Epidermal melanocyte (primary cell): Measurements from ENCODE around the gene CAPN15.

ENCODE experiments used
- DNase-seq: peaks from one replicate; pipeline ENCODE4 v3.0.0; 2011; ENCODE audit warnings: low spot score; ENCODE audit not compliant: insufficient read length

CAPN15 gene

DNA sequence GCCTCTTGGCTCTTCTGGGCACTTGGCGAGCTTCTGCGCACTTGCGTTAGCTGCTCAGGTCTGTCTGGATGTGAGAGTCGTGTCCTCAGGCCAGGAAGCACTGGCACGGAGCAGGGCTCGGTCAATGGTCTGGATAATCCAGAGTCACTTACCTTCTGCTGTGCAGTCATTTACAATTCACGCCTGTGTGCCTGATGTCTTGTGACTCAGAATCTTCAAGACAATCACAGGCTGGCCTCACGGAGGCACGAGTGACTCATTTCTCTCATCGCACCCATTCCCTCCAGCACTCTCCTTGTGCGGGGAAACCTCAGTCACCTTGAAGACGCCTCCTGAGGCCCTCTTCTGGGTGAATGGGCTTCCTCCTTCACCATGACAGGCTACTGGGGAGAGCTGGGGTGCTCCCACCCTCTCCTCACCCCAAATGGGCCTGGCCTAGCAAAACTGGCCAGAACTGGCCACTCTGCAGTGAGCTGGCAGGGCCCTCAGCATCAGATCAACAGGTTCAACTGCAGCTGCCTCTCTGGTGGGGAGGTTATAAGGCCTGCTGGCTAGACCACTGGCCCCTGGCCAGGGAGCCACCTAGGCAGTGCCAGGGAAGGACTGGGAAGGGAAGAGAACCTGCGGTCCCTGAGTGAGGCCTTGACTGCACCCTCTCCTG lies 1.9 kb upstream of the CAPN15 start:
- no peak for DNase-seq

DNA sequence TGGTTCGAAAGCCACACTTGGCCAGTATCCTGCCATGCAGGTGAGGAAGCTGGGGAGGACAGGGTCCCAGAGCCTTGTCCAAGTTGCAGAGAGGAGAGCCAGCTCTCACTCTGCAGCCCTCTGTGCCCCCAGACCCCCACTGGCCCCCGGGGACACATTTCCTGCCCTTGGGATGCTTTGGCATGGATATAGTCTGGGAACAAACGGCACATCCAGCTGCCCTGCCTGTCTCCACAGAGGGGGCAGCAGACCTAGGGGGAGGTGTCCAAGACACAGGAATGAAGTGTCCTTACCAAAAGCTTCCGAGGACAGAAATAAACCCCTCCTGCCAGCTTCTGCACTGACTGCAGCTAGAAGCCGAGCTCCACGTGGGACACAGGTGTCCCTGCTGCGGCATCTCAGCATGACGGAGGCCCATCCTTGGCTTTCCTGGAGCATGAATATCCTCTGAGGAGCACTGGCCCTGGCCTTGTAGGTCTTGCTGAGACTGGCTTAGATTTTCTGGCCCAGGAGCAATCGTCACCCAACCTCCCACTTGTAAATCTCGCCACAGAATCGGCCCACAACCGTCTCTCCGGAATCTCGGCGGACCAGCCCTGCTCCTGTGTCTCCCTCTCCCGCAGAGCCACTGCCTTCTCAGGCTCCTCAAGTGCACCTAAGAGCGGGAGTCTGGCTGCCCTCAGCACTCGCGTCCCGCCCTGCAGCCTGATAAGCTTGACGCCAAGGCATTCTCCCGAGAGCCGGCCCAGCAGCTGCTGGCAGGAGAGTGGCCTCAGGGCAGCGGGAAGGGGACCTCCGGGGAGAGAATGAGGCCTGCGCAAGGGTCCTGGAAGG lies 1.1 kb upstream of the CAPN15 start:
- DNase-seq = no peak

DNA sequence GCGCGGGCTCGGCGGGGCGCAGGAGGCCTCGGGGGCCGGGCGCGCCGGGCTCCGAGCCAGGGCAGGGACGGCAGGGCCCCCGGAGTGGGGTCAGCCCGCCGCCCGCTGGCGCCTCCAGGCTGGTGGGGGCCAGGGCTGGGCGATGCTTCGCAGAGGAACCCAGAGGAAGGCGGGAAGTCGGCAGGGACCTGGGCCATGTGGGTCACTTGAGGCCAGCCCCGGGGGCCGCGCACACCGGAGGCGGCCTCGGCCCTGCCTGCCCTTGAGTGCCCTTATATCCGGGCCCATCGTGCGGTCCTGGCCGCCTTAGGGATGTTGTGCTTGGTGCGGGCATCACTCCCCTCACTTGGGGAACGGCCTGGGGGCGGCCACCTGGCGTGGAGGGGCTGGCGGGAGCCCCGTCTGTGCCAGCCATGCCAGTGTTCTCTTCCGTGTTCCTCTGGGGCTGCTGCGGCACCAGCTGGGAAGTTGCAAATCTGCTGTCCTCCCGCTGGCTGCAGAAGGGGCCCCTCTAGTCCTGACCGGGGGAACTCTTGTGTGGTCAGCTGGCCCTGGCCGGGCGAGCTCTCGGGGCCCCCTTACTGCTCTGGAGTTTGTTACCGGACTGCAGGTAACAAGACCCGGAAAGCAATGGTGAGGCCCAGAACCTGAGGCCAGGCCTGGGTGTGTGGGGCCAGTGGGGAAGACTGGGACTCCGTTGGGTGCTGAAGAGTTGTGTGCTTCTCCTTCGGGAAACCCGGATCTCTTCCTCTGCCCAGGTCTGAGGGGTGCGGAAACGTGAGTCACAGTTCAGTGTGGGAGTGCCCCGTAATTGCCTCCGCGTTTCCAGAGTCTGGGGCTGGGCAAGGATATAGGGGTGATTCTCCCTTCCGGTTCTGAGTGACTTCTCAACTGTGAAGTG lies 849 bp downstream of the CAPN15 start:
- no peak for DNase-seq

DNA sequence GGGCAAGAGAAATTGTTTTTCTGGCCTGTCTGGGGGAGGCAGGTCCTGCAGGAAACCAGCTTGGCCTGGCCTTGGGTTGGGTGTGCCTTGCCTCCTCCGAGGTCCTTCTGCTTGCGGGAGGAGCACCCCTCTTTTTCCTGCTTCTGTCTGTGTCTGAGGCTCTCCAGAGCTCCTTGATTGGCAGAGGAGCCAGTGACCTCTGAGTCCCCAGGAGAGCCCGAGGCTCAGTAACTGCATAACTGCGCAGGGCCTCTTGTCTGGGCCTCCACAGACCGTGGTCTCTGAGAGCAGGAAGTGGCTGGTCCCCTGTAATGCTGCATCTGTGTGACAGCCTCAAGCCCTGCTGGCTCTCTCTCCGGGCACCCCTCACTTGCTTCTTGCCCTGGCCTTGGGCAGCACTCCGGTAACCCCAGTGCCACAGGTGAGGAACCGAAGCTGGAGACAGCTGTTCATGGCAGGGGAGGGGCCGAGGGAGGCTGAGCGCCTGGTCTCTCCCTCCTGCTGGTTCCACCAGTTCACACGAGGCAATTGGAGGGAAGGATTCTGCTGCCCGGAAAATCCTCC lies 1.6 kb downstream of the CAPN15 start:
- DNase-seq = no peak

DNA sequence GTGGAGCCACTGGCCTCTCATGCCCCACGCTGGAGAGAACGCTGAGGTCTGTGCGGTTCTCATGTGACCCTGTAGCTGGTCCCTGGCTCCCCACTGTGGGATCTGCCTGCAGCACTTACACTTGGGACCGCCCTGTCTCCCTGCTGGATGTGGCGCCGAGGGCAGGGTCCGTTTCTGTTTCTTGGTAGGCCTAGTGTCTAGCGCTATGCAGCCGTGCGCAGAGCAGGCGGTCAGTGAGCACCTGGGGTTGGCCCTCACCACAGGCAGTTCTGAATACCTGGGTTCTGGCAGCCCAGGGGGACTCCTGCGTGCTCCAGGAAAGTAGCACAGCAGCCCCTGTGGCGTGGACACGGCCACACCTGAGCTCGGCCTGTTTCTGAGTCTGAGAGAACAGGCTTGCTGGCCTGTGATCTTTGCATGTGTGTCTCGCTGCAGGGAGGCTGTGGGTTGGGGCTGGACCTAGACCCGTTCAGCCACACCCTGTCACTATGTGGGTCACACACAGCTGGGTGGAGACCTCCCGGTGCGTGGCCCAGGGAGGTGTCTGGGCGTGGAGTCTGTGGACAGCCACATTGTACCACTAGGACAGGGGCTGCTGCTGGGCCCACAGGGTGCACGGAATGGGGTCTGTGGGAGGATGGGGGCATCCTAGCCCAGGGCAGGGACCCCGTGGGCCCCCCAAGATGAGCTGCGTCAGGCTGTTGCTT lies 2.8 kb downstream of the CAPN15 start:
- no peak for DNase-seq

DNA sequence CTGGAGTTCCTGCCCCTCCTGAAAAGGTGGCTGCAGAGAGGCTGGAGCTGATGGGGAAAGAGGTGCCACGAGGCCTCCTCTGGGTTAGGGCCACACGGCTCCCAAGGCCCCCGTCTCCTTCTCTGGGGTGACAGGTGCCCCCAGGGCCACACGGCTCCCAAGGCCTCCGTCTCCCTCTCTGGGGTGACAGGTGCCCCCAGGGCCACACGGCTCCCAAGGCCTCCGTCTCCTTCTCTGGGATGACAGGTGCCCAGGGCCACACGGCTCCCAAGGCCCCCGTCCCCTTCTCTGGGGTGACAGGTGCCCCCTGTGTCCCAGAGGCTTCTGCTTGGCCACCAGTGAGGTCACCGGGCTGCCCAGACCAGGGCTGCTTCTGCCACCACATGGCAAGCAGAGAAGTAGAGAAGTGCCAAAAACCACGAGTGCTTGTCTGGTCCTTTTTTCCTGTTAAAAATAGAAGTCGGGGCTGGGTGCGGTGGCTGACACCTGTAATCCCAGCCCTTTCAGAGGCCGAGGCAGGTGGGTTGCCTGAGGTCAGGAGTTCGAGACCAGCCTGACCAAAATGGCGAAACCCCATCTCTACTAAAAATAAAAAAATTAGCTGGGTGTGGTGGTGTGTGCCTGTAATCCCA lies 4.1 kb downstream of the CAPN15 start:
- no peak for DNase-seq

DNA sequence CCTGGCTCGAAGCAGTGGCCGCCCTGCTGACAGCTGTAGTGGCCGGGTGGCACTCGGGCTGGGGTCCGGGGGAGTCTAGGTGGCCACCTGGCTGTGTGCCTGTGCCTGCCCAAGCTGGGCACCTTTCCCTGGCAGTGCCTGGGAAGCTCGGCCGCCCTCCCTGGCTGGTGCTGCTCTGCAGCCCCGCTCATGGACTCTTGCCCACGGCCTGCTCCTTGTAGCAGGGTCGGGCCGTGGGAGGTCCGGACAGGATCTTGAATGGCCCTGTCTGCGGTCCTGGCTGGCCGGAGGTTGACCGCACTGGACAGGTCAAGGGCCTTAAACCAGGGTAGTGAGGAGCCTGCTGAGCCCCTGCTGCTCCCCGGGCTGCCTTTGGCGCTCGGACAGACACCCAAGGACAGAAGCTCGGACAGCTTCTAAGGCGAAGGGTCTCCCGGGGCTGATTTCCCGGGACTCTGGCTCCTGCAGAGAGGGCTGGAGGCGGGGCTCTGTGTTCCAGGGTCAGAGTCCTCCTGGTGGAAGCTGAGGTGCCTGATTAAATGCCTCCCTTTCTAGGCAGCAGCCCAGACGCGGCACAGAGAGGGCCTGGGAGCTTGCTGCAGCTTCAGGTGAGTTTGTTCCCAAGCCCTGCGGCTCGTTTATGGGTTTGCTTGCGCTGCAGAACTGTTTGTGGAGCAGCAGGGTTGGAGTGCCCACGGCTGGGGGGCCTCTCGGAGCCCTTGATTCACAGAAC lies 6.0 kb downstream of the CAPN15 start:
- DNase-seq = no peak

DNA sequence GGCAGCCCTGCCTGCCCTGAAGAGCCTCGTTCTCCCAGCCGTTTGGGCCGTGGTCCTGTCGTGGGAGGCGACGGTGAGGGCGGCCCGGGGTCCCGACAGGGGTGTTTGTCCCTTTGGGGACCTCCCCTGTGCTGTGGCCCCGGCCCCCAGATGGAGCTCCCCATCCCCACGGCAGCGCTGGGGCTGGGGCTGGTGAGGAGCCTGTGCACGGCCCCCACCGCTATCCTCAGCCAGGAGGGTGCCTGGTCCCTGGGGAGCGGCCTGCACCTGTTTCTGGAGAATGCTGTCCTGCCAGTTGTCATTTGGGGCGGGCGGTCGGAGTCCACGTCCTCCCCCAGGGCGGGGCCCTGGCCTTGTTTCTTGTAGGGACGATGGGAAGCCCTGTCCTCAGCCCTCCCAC lies 6.6 kb downstream of the CAPN15 start:
- DNase-seq = no peak

DNA sequence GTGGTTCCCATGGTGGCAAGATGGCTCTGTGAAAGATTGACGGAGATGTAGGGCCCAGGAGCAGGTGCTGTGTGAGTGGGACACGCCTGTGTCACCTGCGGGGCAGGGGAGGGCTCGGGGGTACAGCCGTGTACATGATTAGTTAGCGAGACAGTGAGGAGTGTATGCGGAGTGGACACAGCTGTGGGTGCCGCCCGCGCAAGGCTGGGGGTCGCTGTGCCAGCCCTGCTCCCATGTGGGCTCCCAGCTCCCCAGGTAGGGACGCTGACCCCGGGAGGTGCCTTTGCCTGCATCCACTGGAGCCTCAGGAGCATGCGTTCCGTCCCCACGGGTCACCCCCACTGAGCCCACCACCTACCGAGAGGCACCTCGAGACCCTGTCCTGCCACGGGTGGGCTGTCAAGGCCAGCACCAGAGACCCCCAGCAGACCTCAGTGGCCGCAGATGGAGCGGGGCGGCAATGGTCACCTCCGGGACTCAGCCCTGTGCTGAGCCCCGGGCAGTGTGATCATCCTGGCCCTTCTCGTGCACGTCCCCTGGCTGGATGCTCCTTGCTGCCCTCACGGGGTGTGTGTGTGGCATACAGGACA lies 7.4 kb downstream of the CAPN15 start:
- no peak for DNase-seq

DNA sequence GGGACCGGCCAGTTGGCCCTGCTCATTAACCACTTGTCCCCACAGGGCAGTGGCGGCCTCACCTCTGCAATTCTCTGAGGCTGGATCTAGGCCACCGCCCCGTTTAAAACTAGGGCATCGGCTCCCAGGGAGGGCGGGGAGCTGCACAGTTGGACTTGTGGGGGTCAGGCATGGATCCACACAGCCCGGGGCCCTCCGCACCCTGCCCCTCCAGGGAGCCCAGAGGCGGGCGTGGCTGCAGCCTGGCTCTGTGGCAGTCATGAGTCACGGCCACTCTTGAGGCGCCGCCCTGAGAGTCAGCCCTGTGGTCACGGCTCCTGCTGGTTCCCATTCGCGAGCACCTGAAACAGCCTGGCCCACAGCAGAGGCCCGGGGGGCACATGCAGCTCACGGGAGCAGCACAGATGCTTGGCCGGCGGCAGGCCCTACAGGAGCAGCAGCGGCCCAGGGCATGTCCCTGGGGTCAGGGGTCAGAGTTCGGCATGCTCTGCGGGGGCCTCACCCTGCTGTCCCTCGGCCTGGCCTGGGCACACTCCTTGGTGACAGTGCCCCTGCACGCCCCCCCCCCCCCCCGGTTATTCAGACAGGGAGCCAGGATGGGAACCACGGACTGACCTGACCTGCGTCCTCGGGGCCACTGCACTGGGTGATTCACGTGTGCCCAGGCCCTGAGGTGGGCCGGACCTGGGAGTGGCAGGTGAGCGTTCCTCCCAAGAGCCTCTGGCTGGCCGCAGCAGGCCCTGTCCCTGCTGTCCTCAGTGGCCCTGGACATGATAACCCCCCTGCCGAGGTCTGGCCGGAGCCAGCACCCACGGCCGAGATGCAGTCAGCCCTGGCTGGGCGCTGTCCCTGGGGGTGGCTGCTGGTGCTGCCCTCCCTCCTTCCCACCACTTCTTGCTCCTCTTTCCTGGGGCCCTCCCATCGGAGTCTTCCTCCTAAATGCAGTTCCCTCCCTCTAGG lies 8.2 kb downstream of the CAPN15 start:
- DNase-seq = no peak

DNA sequence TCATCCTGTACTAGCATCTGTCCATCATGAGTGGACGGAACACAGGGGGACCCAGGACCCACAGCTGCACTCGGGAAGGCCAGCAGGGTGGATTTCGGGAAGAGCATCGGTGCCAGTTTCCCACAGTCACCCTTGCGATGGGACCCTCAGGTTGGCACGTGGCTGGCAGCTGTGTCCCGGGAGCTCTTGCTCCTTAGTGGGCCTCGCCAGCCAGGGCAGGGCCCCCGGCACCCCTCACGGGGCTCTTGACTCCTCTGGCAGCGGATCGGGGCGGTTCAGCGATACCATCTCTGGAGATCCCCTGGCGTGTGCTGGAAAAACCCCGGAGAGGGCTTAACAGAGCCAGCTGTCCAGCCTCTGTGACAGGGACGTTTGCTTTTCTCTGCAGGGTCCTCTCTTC lies 9.2 kb downstream of the CAPN15 start:
- no peak for DNase-seq

DNA sequence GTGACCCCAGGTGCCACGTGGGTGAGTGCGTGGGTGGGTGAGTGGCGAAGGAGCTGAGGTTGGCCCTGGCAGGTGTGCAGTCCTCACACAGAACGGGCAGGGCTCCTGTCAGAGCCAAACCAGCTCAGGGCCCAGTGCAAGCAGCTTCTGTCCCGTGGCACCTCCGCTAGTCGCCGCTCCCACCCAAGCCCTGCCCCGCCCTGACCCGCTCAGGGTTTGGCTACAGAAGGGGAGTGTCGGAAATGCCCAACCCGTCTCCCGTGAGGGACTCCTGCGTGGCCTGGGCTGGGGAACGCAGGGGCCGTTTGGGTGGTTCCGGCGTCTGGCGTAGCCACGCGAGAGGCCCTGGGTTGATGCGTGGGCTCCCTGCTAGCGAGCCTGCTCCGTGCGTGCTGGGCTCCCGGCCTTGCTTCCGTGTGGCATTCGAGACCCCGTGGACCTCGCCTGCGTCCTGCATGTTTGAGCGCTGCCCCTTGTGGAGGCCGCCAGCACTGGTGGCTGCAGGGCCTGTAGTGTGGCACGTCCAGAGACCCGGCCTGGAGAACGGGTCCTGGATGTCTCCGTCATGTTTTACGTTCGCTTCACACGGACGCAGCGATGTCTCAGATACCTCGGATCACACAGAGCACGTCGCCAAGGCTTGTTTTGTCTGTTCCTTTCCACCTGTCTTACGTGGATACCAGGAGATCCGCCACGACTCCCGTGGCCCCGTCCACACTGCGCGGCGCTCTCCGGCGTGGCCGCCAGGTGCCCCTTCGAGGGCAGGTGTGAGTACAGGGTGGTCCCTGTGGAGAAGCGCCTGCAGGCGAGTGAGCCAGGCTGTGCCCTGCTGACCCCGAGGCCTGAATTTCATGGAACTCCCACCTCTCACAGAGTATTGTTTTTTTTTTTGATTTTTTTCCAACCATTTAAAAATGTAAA lies 10.2 kb downstream of the CAPN15 start:
- no peak for DNase-seq

DNA sequence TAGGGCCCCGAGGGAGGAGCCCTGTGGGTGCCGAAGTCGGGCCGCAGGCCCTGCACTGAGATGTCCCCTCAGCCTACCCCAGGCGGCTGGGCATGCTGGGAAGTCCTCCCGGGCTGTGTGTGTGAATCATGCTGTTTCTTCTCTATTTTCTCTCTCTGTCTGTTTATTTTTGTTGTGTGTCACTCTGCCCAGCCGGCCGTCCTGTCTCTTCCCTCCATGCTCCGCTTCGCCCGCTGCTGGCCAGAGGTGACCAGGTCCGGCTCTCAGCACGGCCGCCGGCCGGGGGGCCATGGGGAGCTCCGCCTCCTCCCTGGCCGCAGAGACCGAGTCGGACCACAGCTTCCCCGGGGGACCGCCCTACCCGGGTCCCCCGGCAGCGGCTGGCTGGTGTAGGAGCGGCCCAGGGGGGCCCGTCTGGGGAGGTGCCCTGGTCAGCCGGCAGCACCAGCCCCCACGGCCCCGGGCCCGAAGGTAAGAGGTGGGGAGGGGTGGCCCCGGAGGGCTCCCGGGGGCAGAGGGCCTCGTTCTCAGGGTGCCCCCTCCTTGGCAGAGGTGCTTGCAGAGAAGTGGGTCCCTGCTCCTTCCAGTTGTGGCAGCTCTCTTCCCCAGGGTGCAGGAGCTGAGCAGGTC lies 12.5 kb downstream of the CAPN15 start:
- no peak for DNase-seq

DNA sequence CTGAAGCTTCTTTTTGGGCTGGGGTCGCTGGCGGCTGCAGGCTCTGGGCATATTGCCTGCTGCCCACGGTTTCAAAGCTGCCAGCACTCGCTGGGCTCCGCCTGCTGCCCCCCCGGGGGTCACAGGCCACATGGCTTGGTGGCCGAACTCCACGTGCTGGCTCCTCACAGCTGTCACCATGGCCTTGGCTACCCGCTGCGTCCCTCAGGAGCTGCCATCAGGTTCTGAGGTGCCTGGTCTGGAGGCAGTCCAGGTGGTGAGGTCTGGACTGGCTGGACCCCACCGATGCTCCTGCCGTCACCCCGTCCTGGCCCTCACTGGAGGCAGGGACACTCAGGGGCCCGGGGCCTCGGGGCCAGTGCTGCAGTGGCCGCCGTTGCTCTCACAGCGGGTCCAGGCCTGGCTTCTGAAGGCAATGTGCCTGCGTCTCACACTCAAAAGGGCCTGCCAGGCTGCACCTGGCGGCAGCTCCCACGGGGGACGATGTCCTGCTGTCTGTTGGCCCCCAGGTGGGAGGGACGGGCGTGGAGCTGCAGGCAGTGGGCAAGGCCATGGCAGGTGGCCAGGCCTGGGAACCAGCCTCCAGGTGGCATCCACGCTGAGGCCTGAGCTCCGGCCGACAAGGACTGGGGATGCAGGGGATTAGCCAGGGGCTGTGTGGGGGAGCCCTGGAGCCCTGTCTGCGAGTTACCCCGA lies 13.3 kb downstream of the CAPN15 start:
- no peak for DNase-seq

DNA sequence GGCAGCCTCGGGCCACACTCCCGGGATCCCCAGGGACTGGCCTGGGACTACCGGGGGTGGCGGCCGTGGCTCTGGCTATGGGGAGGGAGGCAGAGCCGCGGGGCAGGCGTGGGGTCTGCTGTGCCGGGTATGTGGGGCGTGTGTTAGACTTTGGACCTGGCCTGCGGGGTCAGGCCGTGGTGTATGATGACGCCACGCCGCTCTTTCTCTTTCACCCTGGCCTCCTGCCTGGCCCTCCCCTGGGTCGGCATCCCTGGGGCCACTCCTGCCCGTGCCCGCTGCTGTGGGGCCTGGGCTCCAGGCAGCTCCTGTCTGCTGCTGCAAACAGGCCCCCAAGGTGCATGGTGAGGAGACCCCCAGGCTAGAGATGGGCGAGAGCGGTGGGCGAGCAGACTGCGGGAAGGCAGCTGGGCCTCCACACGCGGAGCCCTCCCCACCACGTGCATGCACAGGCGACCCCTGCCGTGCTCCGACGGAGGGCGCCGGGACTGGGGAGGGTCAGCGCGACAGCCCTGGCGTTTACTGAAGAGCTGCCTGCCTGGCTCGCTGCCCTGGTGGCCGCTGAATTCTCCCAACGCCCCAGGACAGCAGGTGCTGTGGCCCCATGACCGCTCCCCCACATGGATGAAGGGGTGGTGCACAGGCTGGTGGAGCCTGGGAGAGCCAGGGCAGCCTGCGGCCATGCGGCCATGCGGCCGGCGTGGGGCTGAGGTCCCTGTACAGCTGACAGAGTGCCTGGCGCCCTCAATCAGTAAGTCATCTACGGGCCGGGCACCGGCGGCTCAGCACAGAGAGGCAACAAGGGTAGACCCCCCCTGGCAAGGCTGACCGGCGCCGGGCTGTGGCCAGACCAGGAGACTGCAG lies 16.0 kb downstream of the CAPN15 start:
- DNase-seq = no peak
